GM12891 (cell line): ENCODE results near the gene HNF1A.

Experiments used
- PAX5 ChIP-seq: IDR thresholded peaks from 2 replicates; pipeline ENCODE4 v1.6.1; 2011; ENCODE audit warnings: low read length, moderate library complexity, mild to moderate bottlenecking; ENCODE audit not compliant: insufficient read depth, severe bottlenecking
- POLR2A ChIP-seq: IDR thresholded peaks from 2 replicates; pipeline ENCODE4 v1.6.1; 2011; ENCODE audit warnings: low read depth, low read length, control low read depth
- POLR2AphosphoS5 ChIP-seq: IDR thresholded peaks from 2 replicates; pipeline ENCODE4 v1.6.1; 2011; ENCODE audit warnings: low read depth, low read length, control low read depth
- POU2F2 ChIP-seq: IDR thresholded peaks from 2 replicates; pipeline ENCODE4 v1.6.1; 2011; ENCODE audit warnings: low read depth, mild to moderate bottlenecking, control low read depth, low read length, moderate library complexity
- SPI1 ChIP-seq: IDR thresholded peaks from 2 replicates; pipeline ENCODE4 v1.6.1; 2011; ENCODE audit warnings: low read depth, low read length, control low read depth
- TAF1 ChIP-seq: IDR thresholded peaks from 2 replicates; pipeline ENCODE4 v1.6.1; 2011; ENCODE audit warnings: low read depth, low read length, control low read depth

- TF ChIP-seq POLR2AphosphoS5 (no peak), POLR2A (no peak), PAX5 (no peak), TAF1 (no peak), POU2F2 (no peak), SPI1 (no peak)
Observed at GRCh38 chr12:121021754-121022153, 43.4 kb downstream of the HNF1A start.
